ENCODE data around the gene ERV3-1. TPM values are rescaled to one million over a fixed set of nuclear protein-coding genes. Genes with fewer than 3 reads are reported as not detected.
"Not testable (repeated sequence)": the region's sequence is repeated elsewhere in the genome, so short reads cannot be mapped to it uniquely, and the experiment has no call there.

The ERV3-1 gene
- total RNA-seq, 4 donors from 2014 or later = 6.6 to 15.9 (median 11.0) TPM

DNA sequence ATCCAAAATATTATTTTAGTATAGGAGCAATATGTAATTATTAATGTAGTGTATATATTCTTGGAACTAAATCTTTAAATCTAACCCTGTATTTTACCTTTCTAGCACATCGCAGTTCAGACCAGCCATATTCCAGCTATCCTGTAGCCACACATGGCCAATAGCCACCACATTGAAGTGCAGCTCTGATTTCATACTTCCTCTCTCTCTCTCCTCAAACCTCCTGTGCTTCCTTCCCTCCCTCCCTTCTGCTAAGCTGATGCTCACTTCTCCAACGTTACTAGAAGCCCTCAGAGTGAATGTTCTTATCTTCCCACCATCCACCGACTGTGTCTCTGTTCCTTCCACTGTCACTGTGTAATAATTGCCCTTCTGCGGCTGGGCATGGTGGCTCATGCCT lies 549 bp upstream of the ERV3-1 start:
- Histone ChIP-seq H3K4me1 (peaks cover 0 to 30% (median 15%) of the 10 kb centered on the region in 4 donors), H3K4me3 (peak overlapping the region in 2 of 4 donors; percentile 76 to 93), H3K27ac (peak overlapping the region; percentile 86 to 92 (median 89))
- H3K27me3 ChIP-seq; DNase-seq; H3K9me3 ChIP-seq; intact Hi-C loops (cut with DNase I; ENCODE audit: low total_unique reads); in situ Hi-C loops (cut with MboI; ENCODE audit: low pct_ligation_motif_present in 1 of 4, low pct_unique_long_range_greater_than_20kb in 1 of 4, low sequenced_read_pairs in 3 of 4); H3K36me3 ChIP-seq: not testable (repeated sequence)
- 69 to 81% methylated on average over 3 to 4 of the region's 4 CpGs for WGBS, 2 donors (ENCODE audit: low coverage in 1 of 2)

DNA sequence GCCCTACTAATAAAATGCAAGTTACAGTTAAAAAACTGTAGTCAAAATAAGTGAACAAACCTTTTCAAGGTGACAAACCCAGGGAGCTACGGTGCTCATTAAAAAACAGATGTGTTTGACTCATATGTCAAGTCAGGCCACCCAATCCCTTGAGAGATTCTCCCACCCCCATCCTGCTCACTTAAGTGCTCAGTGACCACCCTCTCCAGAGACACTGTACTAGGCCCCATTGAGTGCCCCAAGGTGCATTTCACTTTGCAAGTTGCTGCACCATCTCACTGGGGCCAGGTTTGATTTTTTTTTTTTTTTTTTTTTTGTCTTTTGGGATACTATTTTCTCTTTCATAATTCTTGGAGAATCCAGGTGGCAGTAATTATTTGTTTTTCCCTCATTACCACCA lies 1.9 kb downstream of the ERV3-1 start:
- no peak overlapping the region for H3K4me3 ChIP-seq
- peaks cover 0 to 9% (median 0%) of the 10 kb centered on the region in 4 donors for H3K36me3 ChIP-seq
- H3K9me3 ChIP-seq = peaks cover 0 to 2% of the 10 kb centered on the region in 2 donors
- peaks cover 0 to 30% (median 15%) of the 10 kb centered on the region in 4 donors for H3K4me1 ChIP-seq
- no peak for DNase-seq
- intact Hi-C loops (cut with DNase I; ENCODE audit: low total_unique reads) (no loop called here), in situ Hi-C loops (cut with MboI; ENCODE audit: low pct_ligation_motif_present in 1 of 4, low pct_unique_long_range_greater_than_20kb in 1 of 4, low sequenced_read_pairs in 3 of 4) (no loop called here)
- TF ChIP-seq POLR2A (IDR thresholded peaks at IDR 0.05) = no peak
- TF ChIP-seq, protein P1, sequence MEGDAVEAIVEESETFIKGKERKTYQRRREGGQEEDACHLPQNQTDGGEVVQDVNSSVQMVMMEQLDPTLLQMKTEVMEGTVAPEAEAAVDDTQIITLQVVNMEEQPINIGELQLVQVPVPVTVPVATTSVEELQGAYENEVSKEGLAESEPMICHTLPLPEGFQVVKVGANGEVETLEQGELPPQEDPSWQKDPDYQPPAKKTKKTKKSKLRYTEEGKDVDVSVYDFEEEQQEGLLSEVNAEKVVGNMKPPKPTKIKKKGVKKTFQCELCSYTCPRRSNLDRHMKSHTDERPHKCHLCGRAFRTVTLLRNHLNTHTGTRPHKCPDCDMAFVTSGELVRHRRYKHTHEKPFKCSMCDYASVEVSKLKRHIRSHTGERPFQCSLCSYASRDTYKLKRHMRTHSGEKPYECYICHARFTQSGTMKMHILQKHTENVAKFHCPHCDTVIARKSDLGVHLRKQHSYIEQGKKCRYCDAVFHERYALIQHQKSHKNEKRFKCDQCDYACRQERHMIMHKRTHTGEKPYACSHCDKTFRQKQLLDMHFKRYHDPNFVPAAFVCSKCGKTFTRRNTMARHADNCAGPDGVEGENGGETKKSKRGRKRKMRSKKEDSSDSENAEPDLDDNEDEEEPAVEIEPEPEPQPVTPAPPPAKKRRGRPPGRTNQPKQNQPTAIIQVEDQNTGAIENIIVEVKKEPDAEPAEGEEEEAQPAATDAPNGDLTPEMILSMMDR (IDR thresholded peaks at IDR 0.05) = no peak
- no peak overlapping the region for H3K27ac ChIP-seq
- WGBS, 2 donors (ENCODE audit: low coverage in 1 of 2) = 71 to 73% methylated on average over 1 of the region's 1 CpG
- H3K27me3 ChIP-seq = no peaks in the 10 kb centered on the region

DNA sequence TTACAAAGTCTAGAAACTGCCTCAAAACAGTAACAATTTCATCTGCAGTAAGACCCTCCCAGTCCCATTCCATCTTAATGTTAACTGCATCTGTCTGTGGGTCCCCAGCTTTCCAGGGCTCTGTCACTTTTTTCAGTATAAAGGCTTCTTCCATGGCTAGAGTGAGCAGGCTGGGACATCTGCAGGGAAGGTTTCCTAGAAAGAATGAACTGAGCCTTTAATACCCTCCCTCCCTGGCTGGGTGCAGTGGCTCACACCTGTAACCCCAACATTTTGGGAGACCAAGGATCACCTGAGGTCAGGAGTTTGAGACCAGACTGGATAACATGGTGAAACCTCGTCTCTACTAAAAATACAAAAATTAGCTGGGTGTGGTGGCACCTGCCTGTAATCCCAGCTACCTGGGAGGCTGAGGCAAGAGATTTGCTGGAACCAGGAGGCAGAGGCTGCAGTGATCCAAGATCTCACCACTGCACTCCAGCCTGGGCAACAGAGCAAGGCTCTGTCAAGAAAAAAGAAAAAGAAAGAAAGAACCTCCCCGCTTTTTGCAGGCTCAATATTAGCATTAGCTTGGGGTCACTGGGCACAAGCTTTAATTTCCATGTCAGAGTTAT lies 3.4 kb downstream of the ERV3-1 start:
- intact Hi-C loops (cut with DNase I; ENCODE audit: low total_unique reads) (no loop called here), in situ Hi-C loops (cut with MboI; ENCODE audit: low pct_ligation_motif_present in 1 of 4, low pct_unique_long_range_greater_than_20kb in 1 of 4, low sequenced_read_pairs in 3 of 4) (no loop called here)
- Histone ChIP-seq H3K36me3 (peaks cover 0 to 18% (median 0%) of the 10 kb centered on the region in 4 donors), H3K27ac (no peak overlapping the region), H3K4me1 (peaks cover 0 to 30% (median 15%) of the 10 kb centered on the region in 4 donors), H3K9me3 (peaks cover 0 to 8% of the 10 kb centered on the region in 2 donors), H3K4me3 (no peak overlapping the region), H3K27me3 (no peaks in the 10 kb centered on the region)
- TF ChIP-seq POLR2A (IDR thresholded peaks at IDR 0.05) = no peak
- TF ChIP-seq, protein P1 (IDR thresholded peaks at IDR 0.05) = no peak
- TF ChIP-seq POLR2AphosphoS5 (IDR thresholded peaks at IDR 0.05) = no peak
- no peak for TF ChIP-seq EP300 (IDR thresholded peaks at IDR 0.05; ENCODE audit: low read depth)
- DNase-seq = no peak
- WGBS, 2 donors (ENCODE audit: low coverage in 1 of 2) = 90 to 100% methylated on average over 1 to 2 of the region's 2 CpGs

DNA sequence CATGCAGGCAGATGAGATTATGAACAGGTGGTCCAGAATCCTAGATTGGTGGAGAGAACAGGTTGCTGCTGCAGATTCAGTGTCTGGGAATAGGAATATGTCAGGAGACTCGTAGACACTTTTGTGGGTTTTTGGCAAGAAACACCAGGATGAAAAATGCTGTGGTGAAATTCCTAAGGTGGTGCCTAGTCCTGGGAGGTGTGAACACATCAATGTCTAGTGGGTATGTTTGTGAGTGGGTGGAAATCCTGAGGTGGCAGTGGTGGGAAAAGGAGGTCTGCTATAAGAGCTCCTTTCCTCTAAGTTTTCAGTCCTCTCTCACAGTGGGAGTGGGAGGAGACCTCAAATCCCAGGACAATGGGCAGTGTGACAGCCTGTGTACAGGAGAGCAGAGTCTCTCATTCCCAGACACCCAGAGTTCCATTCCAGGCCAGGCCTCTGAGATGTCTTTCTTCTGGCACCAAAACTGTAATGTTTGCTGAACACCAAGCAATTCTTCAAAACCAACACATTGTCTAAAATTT lies 5.1 kb downstream of the ERV3-1 start:
- intact Hi-C loops (cut with DNase I; ENCODE audit: low total_unique reads) = no loop called here
- Histone ChIP-seq H3K4me1 (peaks cover 0 to 26% (median 11%) of the 10 kb centered on the region in 4 donors), H3K36me3 (peaks cover 0 to 18% (median 0%) of the 10 kb centered on the region in 4 donors), H3K9me3 (peaks cover 0 to 8% of the 10 kb centered on the region in 2 donors), H3K27ac (no peak overlapping the region), H3K27me3 (no peaks in the 10 kb centered on the region), H3K4me3 (no peak overlapping the region)
- TF ChIP-seq, protein P1 (IDR thresholded peaks at IDR 0.05) = no peak
- TF ChIP-seq POLR2A (IDR thresholded peaks at IDR 0.05) = no peak
- no peak for TF ChIP-seq POLR2AphosphoS5 (IDR thresholded peaks at IDR 0.05)
- TF ChIP-seq EP300 (IDR thresholded peaks at IDR 0.05; ENCODE audit: low read depth) = no peak
- in situ Hi-C loops (cut with MboI; ENCODE audit: low pct_ligation_motif_present in 1 of 4, low pct_unique_long_range_greater_than_20kb in 1 of 4, low sequenced_read_pairs in 3 of 4) = no loop called here
- WGBS, 2 donors (ENCODE audit: low coverage in 1 of 2) = 0% methylated on average over 1 of the region's 1 CpG
- no peak for DNase-seq
